Sigmoid colon (tissue), 7 donors: ENCODE measurements around the gene M6PR. TPM values are rescaled to one million over a fixed set of nuclear protein-coding genes. Genes with fewer than 3 reads are reported as not detected.
"Not testable (repeated sequence)": the region's sequence is repeated elsewhere in the genome, so short reads cannot be mapped to it uniquely, and the experiment has no call there.

Source experiments
- DNase-seq: peaks from one replicate; pipeline ENCODE4 v3.0.0-alpha.2; 2019
- H3K27ac ChIP-seq, 4 donors: fragments of 200-600 bp; sonication (generic); one replicate each; pipeline ENCODE4 v1.5.1; 2016 to 2019; ENCODE audit warnings: mild to moderate bottlenecking in 1 of 4
- H3K27me3 ChIP-seq, 3 donors: fragments of 200-600 bp; sonication (generic); one replicate each; pipeline ENCODE4 v1.5.1; 2019; ENCODE audit warnings: mild to moderate bottlenecking in 1 of 3
- H3K36me3 ChIP-seq, 4 donors: fragments of 200-600 bp; sonication (generic); one replicate each; pipeline ENCODE4 v1.5.1; 2016 to 2019
- H3K4me1 ChIP-seq, 4 donors: fragments of 200-600 bp; sonication (generic); one replicate each; pipeline ENCODE4 v1.5.1; 2017 to 2019
- H3K4me3 ChIP-seq, 4 donors: fragments of 200-600 bp; sonication (generic); one replicate each; pipeline ENCODE4 v1.5.1; 2017 to 2019; ENCODE audit warnings: mild to moderate bottlenecking in 2 of 4, moderate library complexity in 1 of 4
- H3K9me3 ChIP-seq, 4 donors: fragments of 200-600 bp in 3 of 4; sonication (generic) in 3 of 4; one replicate each; pipeline versions ENCODE4 v1.5.1 to v1.6.1; 2013 to 2019
- EP300 ChIP-seq, 4 donors: sonication (generic); formaldehyde crosslinking; IDR thresholded peaks; one replicate each; pipeline ENCODE4 v1.6.1; 2017; ENCODE audit warnings: antibody characterized with exemption in 4 of 4
- POLR2A ChIP-seq, 2 donors: fragments of 450-650 bp; IDR thresholded peaks; one replicate each; pipeline ENCODE4 v1.6.1; 2016; ENCODE audit warnings: antibody characterized with exemption in 2 of 2, mild to moderate bottlenecking in 2 of 2, moderate library complexity in 2 of 2
- POLR2AphosphoS5 ChIP-seq, 4 donors: sonication (generic); formaldehyde crosslinking; IDR thresholded peaks; one replicate each; pipeline ENCODE4 v1.6.1; 2017; ENCODE audit warnings: antibody characterized with exemption in 4 of 4
- WGBS, 2 donors: extraction: QIAGEN DNeasy Blood & Tissue Kit; methylation state at CpG; one replicate each; pipeline ENCODE4 v1.1.7; 2013; 5-methylcytosine and 5-hydroxymethylcytosine counted together
- intact Hi-C: fragments of 100-400 bp; cut with DNase I; formaldehyde crosslinking; loops from one replicate; pipeline ENCODE4 v1.15.1; 2023
- polyA plus RNA-seq, 3 donors: library from polyadenylated mRNA; stranded (reverse); fragments of 200-250 nt; gene quantifications; one replicate each; pipeline ENCODE4 v1.2.3, GENCODE V29; 2013
- total RNA-seq, 4 donors: library from RNA; depleted of rRNA; stranded (reverse); fragments of >200 nt; gene quantifications; one replicate each; pipeline ENCODE4 v1.1.0, GENCODE V29; 2016
- TF ChIP-seq, protein P1 (sequence below), 4 experiments: fragments of 450-650 bp in 3 of 4; fragments of 200-600 bp in 1 of 4; IDR thresholded peaks; one replicate each; pipeline ENCODE4 v1.5.1; 2016 to 2019; ENCODE audit warnings: antibody characterized with exemption in 4 of 4, mild to moderate bottlenecking in 3 of 4, moderate library complexity in 2 of 4
- donor health status: healthy with polysubstance abuse.
- donor health status: Bipolar disorder and iron deficiency.
- donor health status: healthy.

M6PR gene
- total and polyA plus RNA-seq, 7 donors = 18.0 to 97.0 (median 63.5) TPM

DNA sequence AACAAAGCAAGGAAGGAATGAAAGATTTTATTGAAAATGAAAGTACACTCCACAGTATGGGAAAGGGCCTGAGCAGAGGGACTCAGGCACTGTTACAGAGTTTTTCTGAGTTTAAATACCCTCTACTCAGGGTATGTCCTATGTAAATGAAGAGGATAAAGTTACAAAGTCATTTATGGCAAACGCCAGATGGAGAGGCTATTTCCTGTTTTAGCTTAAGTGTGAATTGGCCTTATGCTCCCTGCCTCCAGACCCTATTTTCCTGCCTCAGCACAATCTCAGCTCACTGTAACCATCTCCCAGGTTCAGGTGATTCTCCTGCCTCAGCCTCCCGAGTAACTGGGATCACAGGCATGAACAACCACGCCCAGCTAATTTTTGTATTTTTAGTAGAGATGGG is 41.9 kb downstream of the M6PR start:
- no peaks in the 10 kb centered on the region for H3K9me3 ChIP-seq
- peak overlapping the region in 1 of 4 donors; percentile 8 for H3K27ac ChIP-seq
- 70 to 84% methylated on average over 3 of the region's 3 CpGs for WGBS, 2 donors
- intact Hi-C loops = no loop called here
- peaks cover 0 to 18% (median 6%) of the 10 kb centered on the region in 4 donors for H3K4me1 ChIP-seq
- H3K27me3 ChIP-seq = no peaks in the 10 kb centered on the region
- no peaks in the 10 kb centered on the region for H3K36me3 ChIP-seq
- no peak for DNase-seq
- no peak for TF ChIP-seq POLR2AphosphoS5 (IDR thresholded peaks at IDR 0.05)
- no peak for TF ChIP-seq POLR2A (IDR thresholded peaks at IDR 0.05)
- no peak for TF ChIP-seq EP300 (IDR thresholded peaks at IDR 0.05)
- TF ChIP-seq, protein P1, sequence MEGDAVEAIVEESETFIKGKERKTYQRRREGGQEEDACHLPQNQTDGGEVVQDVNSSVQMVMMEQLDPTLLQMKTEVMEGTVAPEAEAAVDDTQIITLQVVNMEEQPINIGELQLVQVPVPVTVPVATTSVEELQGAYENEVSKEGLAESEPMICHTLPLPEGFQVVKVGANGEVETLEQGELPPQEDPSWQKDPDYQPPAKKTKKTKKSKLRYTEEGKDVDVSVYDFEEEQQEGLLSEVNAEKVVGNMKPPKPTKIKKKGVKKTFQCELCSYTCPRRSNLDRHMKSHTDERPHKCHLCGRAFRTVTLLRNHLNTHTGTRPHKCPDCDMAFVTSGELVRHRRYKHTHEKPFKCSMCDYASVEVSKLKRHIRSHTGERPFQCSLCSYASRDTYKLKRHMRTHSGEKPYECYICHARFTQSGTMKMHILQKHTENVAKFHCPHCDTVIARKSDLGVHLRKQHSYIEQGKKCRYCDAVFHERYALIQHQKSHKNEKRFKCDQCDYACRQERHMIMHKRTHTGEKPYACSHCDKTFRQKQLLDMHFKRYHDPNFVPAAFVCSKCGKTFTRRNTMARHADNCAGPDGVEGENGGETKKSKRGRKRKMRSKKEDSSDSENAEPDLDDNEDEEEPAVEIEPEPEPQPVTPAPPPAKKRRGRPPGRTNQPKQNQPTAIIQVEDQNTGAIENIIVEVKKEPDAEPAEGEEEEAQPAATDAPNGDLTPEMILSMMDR (IDR thresholded peaks at IDR 0.05) = no peak
- H3K4me3 ChIP-seq = no peak overlapping the region

DNA sequence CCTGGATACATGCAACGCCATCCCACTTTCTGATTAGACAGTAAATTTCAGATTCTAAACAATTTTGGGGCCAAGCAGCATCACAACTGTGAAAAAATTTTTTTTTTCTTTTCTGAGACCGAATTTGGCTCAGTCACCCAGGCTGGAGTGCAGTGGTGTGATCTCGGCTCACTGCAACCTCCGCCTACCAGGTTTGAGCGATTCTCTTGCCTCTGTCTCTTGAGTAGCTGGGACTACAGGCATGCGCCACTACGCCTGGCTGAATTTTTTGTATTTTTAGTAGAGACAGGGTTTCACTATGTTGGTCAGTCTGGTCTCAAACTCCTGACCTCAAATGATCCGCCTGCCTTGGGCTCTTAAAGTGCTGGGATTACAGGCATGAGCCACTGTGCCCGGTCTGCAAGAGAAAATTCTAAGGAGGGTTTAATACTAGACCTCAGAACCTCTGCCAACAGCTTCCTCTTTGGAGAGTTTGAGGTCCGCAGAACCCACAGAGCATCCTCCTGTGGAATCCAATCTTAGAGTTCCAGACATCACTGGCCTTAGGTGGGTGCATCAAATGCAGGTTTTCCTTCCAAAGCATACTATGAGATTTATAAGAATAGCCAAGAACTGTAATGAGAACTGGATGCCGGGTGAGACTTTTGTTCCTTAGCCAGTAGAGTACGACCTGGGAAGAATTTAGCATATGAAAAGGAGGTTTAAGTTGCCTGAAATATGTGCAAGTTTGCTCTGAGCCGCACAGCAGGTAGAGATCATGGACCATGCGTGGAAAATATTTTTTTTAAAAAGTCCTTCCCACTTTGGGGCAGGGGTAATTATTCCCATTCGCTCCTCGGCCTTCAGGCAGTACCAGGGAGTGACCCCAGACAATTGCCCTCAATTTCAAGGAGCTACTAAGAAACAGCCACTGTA is 42.9 kb downstream of the M6PR start:
- intact Hi-C loops = no loop called here
- H3K4me1 ChIP-seq = peaks cover 0 to 18% (median 5%) of the 10 kb centered on the region in 4 donors
- H3K27ac ChIP-seq = peak overlapping the region in 2 of 4 donors; percentile 31 to 40
- no peaks in the 10 kb centered on the region for H3K9me3 ChIP-seq
- H3K4me3 ChIP-seq = no peak overlapping the region
- H3K27me3 ChIP-seq = no peaks in the 10 kb centered on the region
- 85 to 91% methylated on average over 16 of the region's 16 CpGs for WGBS, 2 donors
- TF ChIP-seq POLR2A (IDR thresholded peaks at IDR 0.05) (no peak), POLR2AphosphoS5 (IDR thresholded peaks at IDR 0.05) (no peak)
- no peaks in the 10 kb centered on the region for H3K36me3 ChIP-seq
- no peak for DNase-seq

DNA sequence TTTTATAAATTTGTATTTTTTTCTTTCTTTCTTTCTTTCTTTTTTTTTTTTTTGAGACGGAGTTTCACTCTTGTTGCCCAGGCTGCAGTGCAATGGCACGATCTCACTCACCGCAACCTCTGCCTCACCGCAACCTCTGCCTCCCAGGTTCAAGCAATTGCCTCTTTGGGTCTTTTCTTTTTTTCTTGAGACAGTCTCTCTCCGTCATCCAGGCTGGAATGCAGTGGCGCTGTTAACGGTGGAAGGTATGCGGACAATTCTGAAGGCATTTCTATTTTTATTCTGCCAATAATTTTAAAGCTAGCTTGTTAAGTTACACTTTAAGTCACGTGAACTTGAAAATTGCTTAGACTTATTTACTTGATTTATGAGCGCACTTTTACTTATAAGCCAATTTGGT is 43.9 kb downstream of the M6PR start:
- no peaks in the 10 kb centered on the region for H3K27me3 ChIP-seq
- 84% methylated on average over 10 of the region's 10 CpGs for WGBS, 2 donors
- intact Hi-C loops = no loop called here
- no peaks in the 10 kb centered on the region for H3K9me3 ChIP-seq
- no peaks in the 10 kb centered on the region for H3K36me3 ChIP-seq
- no peak for TF ChIP-seq POLR2A (IDR thresholded peaks at IDR 0.05)
- TF ChIP-seq, protein P1 (IDR thresholded peaks at IDR 0.05) = no peak
- TF ChIP-seq EP300 (IDR thresholded peaks at IDR 0.05) = no peak
- TF ChIP-seq POLR2AphosphoS5 (IDR thresholded peaks at IDR 0.05) = no peak
- DNase-seq = no peak
- H3K4me1 ChIP-seq = peaks cover 0 to 18% (median 5%) of the 10 kb centered on the region in 4 donors
- H3K27ac ChIP-seq = peak overlapping the region in 2 of 4 donors; percentile 31 to 40
- peak overlapping the region in 1 of 4 donors; percentile 8 for H3K4me3 ChIP-seq

DNA sequence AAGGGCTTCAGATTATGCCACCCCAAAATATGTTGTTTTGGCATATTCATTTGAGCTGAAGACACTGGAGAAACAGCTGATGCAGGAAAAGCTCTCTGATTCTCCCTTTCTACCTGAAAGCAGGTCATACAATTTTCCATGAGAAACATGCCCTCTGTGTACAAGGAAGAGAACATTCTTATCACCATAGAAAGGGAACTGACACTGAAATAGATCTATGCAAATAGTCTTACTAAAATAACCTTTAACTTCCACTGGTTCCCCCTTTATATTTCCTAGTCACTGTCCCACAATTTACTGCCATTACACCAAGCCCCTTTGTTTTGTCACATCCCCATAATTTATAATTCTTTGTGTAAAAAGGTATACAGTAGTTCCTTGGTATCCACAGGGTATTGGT is 44.8 kb downstream of the M6PR start:
- DNase-seq = no peak
- H3K4me1 ChIP-seq = peaks cover 0 to 18% (median 5%) of the 10 kb centered on the region in 4 donors
- TF ChIP-seq POLR2AphosphoS5 (IDR thresholded peaks at IDR 0.05) = no peak
- no peak for TF ChIP-seq POLR2A (IDR thresholded peaks at IDR 0.05)
- TF ChIP-seq, protein P1 (IDR thresholded peaks at IDR 0.05) = no peak
- TF ChIP-seq EP300 (IDR thresholded peaks at IDR 0.05) = no peak
- H3K9me3 ChIP-seq = no peaks in the 10 kb centered on the region
- H3K4me3 ChIP-seq = no peak overlapping the region
- H3K27me3 ChIP-seq = no peaks in the 10 kb centered on the region
- H3K36me3 ChIP-seq = no peaks in the 10 kb centered on the region
- intact Hi-C loops = no loop called here
- no peak overlapping the region for H3K27ac ChIP-seq

DNA sequence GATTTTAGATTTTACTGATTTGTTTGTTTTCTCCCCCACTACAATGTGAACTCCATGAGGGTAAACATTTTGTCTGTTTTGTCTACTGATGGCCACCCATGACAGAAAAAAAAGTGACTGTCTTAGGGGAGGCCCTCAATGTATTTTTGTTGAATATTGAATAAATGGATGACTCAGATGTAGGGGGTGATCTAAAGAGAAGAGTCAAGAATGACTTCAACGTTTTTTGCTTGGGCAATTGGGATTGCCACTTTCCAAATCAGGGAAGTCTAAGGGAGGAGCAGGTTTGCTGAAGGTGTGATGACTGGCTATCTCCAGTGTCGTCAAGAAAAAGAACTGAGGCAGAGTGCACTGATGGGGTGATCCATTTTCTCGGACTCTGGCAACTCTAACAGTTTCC is 45.8 kb downstream of the M6PR start:
- no peak overlapping the region for H3K4me3 ChIP-seq
- intact Hi-C loops = no loop called here
- no peak for DNase-seq
- H3K9me3 ChIP-seq = no peaks in the 10 kb centered on the region
- peaks cover 0 to 18% (median 5%) of the 10 kb centered on the region in 4 donors for H3K4me1 ChIP-seq
- TF ChIP-seq EP300 (IDR thresholded peaks at IDR 0.05) (no peak), POLR2A (IDR thresholded peaks at IDR 0.05) (no peak), POLR2AphosphoS5 (IDR thresholded peaks at IDR 0.05) (no peak)
- TF ChIP-seq, protein P1 (IDR thresholded peaks at IDR 0.05) = no peak
- H3K36me3 ChIP-seq = no peaks in the 10 kb centered on the region
- 82% methylated on average over 3 of the region's 3 CpGs for WGBS, 2 donors
- H3K27ac ChIP-seq = no peak overlapping the region
- H3K27me3 ChIP-seq = no peaks in the 10 kb centered on the region

DNA sequence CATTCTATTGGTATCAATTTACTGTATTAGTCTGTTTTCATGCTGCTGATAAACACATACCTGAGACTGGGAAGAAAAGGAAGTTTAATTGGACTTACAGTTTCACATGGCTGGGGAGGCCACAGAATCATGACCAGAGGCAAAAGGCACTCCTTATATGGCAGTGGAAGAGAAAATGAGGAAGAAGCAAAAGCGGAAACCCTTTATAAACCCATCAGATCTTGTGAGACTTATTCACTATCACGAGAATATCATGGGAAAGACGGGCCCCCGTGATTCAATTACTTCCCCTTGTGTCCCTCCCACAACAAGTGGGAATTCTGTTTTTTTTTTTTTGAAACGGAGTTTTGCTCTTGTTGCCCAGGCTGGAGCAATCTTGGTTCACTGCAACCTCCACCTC is 46.7 kb downstream of the M6PR start:
- H3K4me3 ChIP-seq, H3K27ac ChIP-seq, H3K9me3 ChIP-seq, intact Hi-C loops, H3K36me3 ChIP-seq, H3K27me3 ChIP-seq, DNase-seq: not testable (repeated sequence)
- H3K4me1 ChIP-seq = peaks cover 0 to 17% (median 5%) of the 10 kb centered on the region in 4 donors
- WGBS, 2 donors = 60 to 81% methylated on average over 5 of the region's 5 CpGs
